OCI-LY7 (cell line): ENCODE results near the gene PCED1B. TPM values are rescaled to one million over a fixed set of nuclear protein-coding genes. Genes with fewer than 3 reads are reported as not detected.

Experiments used
- BruUV-seq: library from RNA; stranded (reverse); fragments of 400-500 nt; replicated peaks from 2 replicates; lab custom pipeline; 2021; lab: Mats Ljungman, UMichigan
- CTCF ChIA-PET: fragments of 300-600 bp; sonication (Branson Sonifier 250); formaldehyde crosslinking; loops from one replicate; lab custom pipeline; 2022; ENCODE audit warnings: antibody characterized with exemption; ENCODE audit not compliant: unreplicated experiment; lab: Charles Lee
- POLR2A ChIA-PET: fragments of 300-600 bp; sonication (Branson Sonifier 250); formaldehyde crosslinking; loops from one replicate; lab custom pipeline; 2022; ENCODE audit warnings: antibody characterized with exemption; lab: Charles Lee
- DNase-seq: peaks from one replicate; pipeline ENCODE4 v3.0.0-alpha.2; 2015; ENCODE audit warnings: low spot score
- H2AFZ ChIP-seq: fragments of 200-600 bp; sonication (generic), shearing (Covaris generic); 2 replicates; pipeline ENCODE4 v1.6.1; 2014; ENCODE audit warnings: mild to moderate bottlenecking, antibody characterized with exemption, low read length, moderate library complexity
- H3K27ac ChIP-seq: fragments of 200-600 bp; sonication (generic); 2 replicates; pipeline ENCODE4 v1.5.1; 2014; ENCODE audit warnings: mixed run types, low read depth, mild to moderate bottlenecking, moderate library complexity, low read length, inconsistent platforms; ENCODE audit not compliant: poor library complexity, severe bottlenecking
- H3K36me3 ChIP-seq: fragments of 200-600 bp; sonication (generic); 2 replicates; pipeline ENCODE4 v1.6.1; 2014; ENCODE audit warnings: mild to moderate bottlenecking, antibody characterized with exemption, low read length, moderate library complexity, mixed read lengths; ENCODE audit not compliant: insufficient read depth
- H3K4me1 ChIP-seq: fragments of 200-600 bp; sonication (generic); 2 replicates; pipeline ENCODE4 v1.5.1; 2014; ENCODE audit warnings: mild to moderate bottlenecking, low read length; ENCODE audit not compliant: insufficient read depth, poor library complexity, severe bottlenecking
- H3K4me2 ChIP-seq: fragments of 200-600 bp; sonication (generic); 2 replicates; pipeline ENCODE4 v1.6.1; 2014; ENCODE audit warnings: mild to moderate bottlenecking, low read length
- H3K4me3 ChIP-seq: fragments of 200-600 bp; sonication (generic); 2 replicates; pipeline ENCODE4 v1.5.1; 2014; ENCODE audit warnings: mild to moderate bottlenecking, low read depth, low read length; ENCODE audit not compliant: poor library complexity, severe bottlenecking
- H3K79me2 ChIP-seq: fragments of 200-600 bp; sonication (generic); 2 replicates; pipeline ENCODE4 v1.6.1; 2016; ENCODE audit warnings: low read depth, mild to moderate bottlenecking, low read length, moderate library complexity, mixed read lengths; ENCODE audit not compliant: insufficient read depth
- H3K9me2 ChIP-seq: fragments of 200-600 bp; sonication (generic); 2 replicates; pipeline ENCODE4 v1.6.1; 2016; ENCODE audit warnings: mild to moderate bottlenecking, low read length, mixed read lengths; ENCODE audit not compliant: insufficient read depth
- H3K9me3 ChIP-seq: fragments of 200-600 bp; sonication (generic); 2 replicates; pipeline ENCODE4 v1.6.1; 2014; ENCODE audit warnings: mild to moderate bottlenecking, mixed run types, low read length, mixed read lengths
- H4K20me1 ChIP-seq: fragments of 200-600 bp; sonication (generic); 2 replicates; pipeline ENCODE4 v1.6.1; 2014; ENCODE audit warnings: mild to moderate bottlenecking, antibody characterized with exemption, low read length, moderate library complexity, mixed read lengths; ENCODE audit not compliant: insufficient read depth
- CTCF ChIP-seq: fragments of 200-600 bp; sonication (generic); conservative IDR thresholded peaks from 2 replicates; pipeline ENCODE4 v1.5.1; 2014; ENCODE audit warnings: mild to moderate bottlenecking, antibody characterized with exemption, low read length, moderate library complexity, mixed read lengths
- EZH2phosphoT487 ChIP-seq: fragments of 200-600 bp; sonication (generic); IDR thresholded peaks from 2 replicates; pipeline ENCODE4 v1.6.1; 2018; ENCODE audit warnings: low read depth, borderline replicate concordance, mild to moderate bottlenecking, mixed run types, antibody characterized with exemption, low read length, moderate library complexity, mixed read lengths
- intact Hi-C: fragments of 100-400 bp; cut with micrococcal nuclease; formaldehyde crosslinking; loops from one replicate; pipeline ENCODE4 v1.10.0; 2022; ENCODE audit not compliant: unreplicated experiment
- total RNA-seq, 2 experiments: library from RNA; depleted of rRNA in 1 of 2; stranded (reverse); fragments of >200 nt in 1 of 2; shearing (Covaris generic) in 1 of 2; gene quantifications; 2 replicates each; pipeline ENCODE4 v1.2.3, GENCODE V29; 2014 to 2022

Gene PCED1B
- total RNA-seq, 2 experiments from 2014 or later = 8.4 to 24.3 TPM

GRCh38 chr12:47039079-47039478 is 40.3 kb upstream of the PCED1B start:
- H3K27ac ChIP-seq = no peak overlapping the region
- H3K9me2 ChIP-seq = no peaks in the 10 kb centered on the region
- no peaks in the 10 kb centered on the region for H3K36me3 ChIP-seq
- no peaks in the 10 kb centered on the region for H3K79me2 ChIP-seq
- intact Hi-C loops = no loop called here
- no peak overlapping the region for H3K4me2 ChIP-seq
- ChIA-PET POLR2A (no interaction called here), CTCF (no interaction called here)
- TF ChIP-seq CTCF (no peak), EZH2phosphoT487 (no peak)
- H3K9me3 ChIP-seq = no peaks in the 10 kb centered on the region
- H3K4me3 ChIP-seq = no peak overlapping the region
- no peak for DNase-seq
- BruUV-seq = no TSS peak
- H4K20me1 ChIP-seq = no peaks in the 10 kb centered on the region
- H3K4me1 ChIP-seq = no peaks in the 10 kb centered on the region
- no peak overlapping the region for H2AFZ ChIP-seq

- intact Hi-C loops = no loop called here
- TF ChIP-seq CTCF (no peak), EZH2phosphoT487 (no peak)
- no peaks in the 10 kb centered on the region for H3K79me2 ChIP-seq
- no peak overlapping the region for H3K4me3 ChIP-seq
- no peaks in the 10 kb centered on the region for H3K9me2 ChIP-seq
- ChIA-PET CTCF (no interaction called here), POLR2A (interaction anchor here (0.9 to 1.4 kb wide), 2 partner anchors 13 to 30 kb away, joined by 3 to 4 read pairs; no protein-coding TSS in a partner anchor)
- H3K4me1 ChIP-seq = no peaks in the 10 kb centered on the region
- no peak overlapping the region for H3K27ac ChIP-seq
- BruUV-seq = no TSS peak
- H2AFZ ChIP-seq = no peak overlapping the region
- H3K36me3 ChIP-seq = no peaks in the 10 kb centered on the region
- H4K20me1 ChIP-seq = no peaks in the 10 kb centered on the region
- no peaks in the 10 kb centered on the region for H3K9me3 ChIP-seq
- DNase-seq = no peak
- H3K4me2 ChIP-seq = no peak overlapping the region
Measured at GRCh38 chr12:47039756-47040155, 39.7 kb upstream of the PCED1B start.

GRCh38 chr12:47041327-47041726 is 38.1 kb upstream of the PCED1B start:
- TF ChIP-seq CTCF (no peak), EZH2phosphoT487 (no peak)
- no peaks in the 10 kb centered on the region for H3K36me3 ChIP-seq
- H3K27ac ChIP-seq = no peak overlapping the region
- H3K9me2 ChIP-seq = no peaks in the 10 kb centered on the region
- no peak overlapping the region for H3K4me3 ChIP-seq
- H4K20me1 ChIP-seq = no peaks in the 10 kb centered on the region
- no TSS peak for BruUV-seq
- intact Hi-C loops = no loop called here
- no peak for DNase-seq
- H2AFZ ChIP-seq = no peak overlapping the region
- H3K79me2 ChIP-seq = no peaks in the 10 kb centered on the region
- ChIA-PET POLR2A (interaction anchor here (0.6 kb wide), 1 partner anchor 1878 kb away, joined by 3 read pairs; no protein-coding TSS in a partner anchor), CTCF (no interaction called here)
- H3K4me2 ChIP-seq = no peak overlapping the region
- H3K9me3 ChIP-seq = no peaks in the 10 kb centered on the region
- H3K4me1 ChIP-seq = no peaks in the 10 kb centered on the region
